HCT116 (cell line): ENCODE data around the gene MUC5B. TPM values are rescaled to one million over a fixed set of nuclear protein-coding genes. Genes with fewer than 3 reads are reported as not detected.

Experiments
- ATAC-seq: fragments of 200-7000 bp; cut with Tn5 transposase; 2 replicates; pipeline ENCODE4 v1.9.1; 2020; ENCODE audit warnings: mild to moderate bottlenecking, moderate library complexity
- BruUV-seq: library from RNA; stranded (reverse); fragments of 400-500 nt; replicated peaks from 2 replicates; lab custom pipeline; 2021; lab: Mats Ljungman, UMichigan
- CTCF ChIA-PET: fragments of 300-600 bp; sonication (Branson Sonifier 250); formaldehyde crosslinking; loops from one replicate; lab custom pipeline; 2021; ENCODE audit warnings: antibody characterized with exemption; lab: Charles Lee
- POLR2A ChIA-PET: fragments of 300-600, 350-600 bp; sonication (Branson Sonifier 250); formaldehyde crosslinking; loops from one replicate; lab custom pipeline; 2021; ENCODE audit warnings: antibody characterized with exemption; lab: Charles Lee
- RAD21 ChIA-PET, 2 experiments: fragments of 300-600 bp; sonication (Branson Sonifier 250); formaldehyde crosslinking; loops; one replicate each; lab custom pipeline; 2023; ENCODE audit warnings: low total read pairs in 2 of 2; ENCODE audit not compliant: uncharacterized antibody in 2 of 2, unreplicated experiment in 2 of 2, low non-redundant PET in 1 of 2; lab: Charles Lee
- DNase-seq: peaks from one replicate; pipeline ENCODE4 v3.0.0-alpha.2; 2010; ENCODE audit warnings: low read depth, low spot score
- H2AFZ ChIP-seq: fragments of 200-600 bp; shearing (Covaris generic), sonication (generic); 2 replicates; pipeline ENCODE4 v1.6.1; 2017; ENCODE audit warnings: low read depth, mixed run types, mixed read lengths, antibody characterized with exemption, low read length; ENCODE audit not compliant: poor library complexity, severe bottlenecking
- H3K27ac ChIP-seq: 2 replicates; pipeline ENCODE4 v1.5.1; 2012; ENCODE audit warnings: low read depth, low read length
- H3K27me3 ChIP-seq: fragments of 200-600 bp; sonication (generic); 2 replicates; pipeline ENCODE4 v1.6.1; 2016; ENCODE audit warnings: mixed run types, low read length, mixed read lengths; ENCODE audit not compliant: insufficient read depth
- H3K36me3 ChIP-seq, 2 experiments: fragments of 200-500 bp in 1 of 2; fragments of 200-600 bp in 1 of 2; sonication (Bioruptor generic) in 1 of 2; sonication (generic) in 1 of 2; 2 replicates each; pipeline versions ENCODE4 v1.5.1 to v1.6.1; 2014 to 2016; ENCODE audit warnings: low read length in 2 of 2, inconsistent platforms in 1 of 2, mixed read lengths in 1 of 2, mixed run types in 1 of 2; ENCODE audit not compliant: insufficient read depth in 2 of 2, control insufficient read depth in 1 of 2
- H3K4me1 ChIP-seq, 2 experiments: fragments of 200-600 bp in 1 of 2; sonication (generic) in 1 of 2; 2 replicates each; pipeline versions ENCODE4 v1.5.1 to v1.6.1; 2012 to 2017; ENCODE audit warnings: low read length in 2 of 2, inconsistent platforms in 1 of 2, mild to moderate bottlenecking in 1 of 2, mixed read lengths in 1 of 2, mixed run types in 1 of 2, moderate library complexity in 1 of 2; ENCODE audit not compliant: insufficient read depth in 2 of 2, control insufficient read depth in 1 of 2
- H3K4me2 ChIP-seq: fragments of 200-600 bp; sonication (generic); 2 replicates; pipeline ENCODE4 v1.6.1; 2017; ENCODE audit warnings: mixed run types, low read length, mixed read lengths
- H3K4me3 ChIP-seq, 2 experiments: fragments of 200-600 bp in 1 of 2; sonication (generic) in 1 of 2; replicated peaks in 1 of 2; 2 replicates each; pipeline ENCODE4 v1.5.1; 2011 to 2016; ENCODE audit warnings: low read length in 2 of 2, control low read depth in 1 of 2, low read depth in 1 of 2, mild to moderate bottlenecking in 1 of 2, mixed read lengths in 1 of 2, mixed run types in 1 of 2
- H3K79me2 ChIP-seq: fragments of 200-600 bp; sonication (generic); 2 replicates; pipeline ENCODE4 v1.6.1; 2017; ENCODE audit warnings: mild to moderate bottlenecking, mixed run types, low read length, moderate library complexity, mixed read lengths; ENCODE audit not compliant: insufficient read depth
- H3K9ac ChIP-seq: fragments of 200-600 bp; sonication (generic); 2 replicates; pipeline ENCODE4 v1.6.1; 2016; ENCODE audit warnings: low read length, mixed read lengths
- H3K9me2 ChIP-seq: fragments of 200-600 bp; sonication (generic), shearing (Covaris generic); 2 replicates; pipeline ENCODE4 v1.6.1; 2017; ENCODE audit warnings: mixed run types, mild to moderate bottlenecking, moderate library complexity; ENCODE audit not compliant: insufficient read depth
- H3K9me3 ChIP-seq, 2 experiments: fragments of 200-500 bp in 1 of 2; fragments of 200-600 bp in 1 of 2; sonication (Bioruptor generic) in 1 of 2; sonication (generic) in 1 of 2; 2 replicates each; pipeline ENCODE4 v1.6.1; 2014 to 2017; ENCODE audit warnings: low read length in 2 of 2, mixed read lengths in 2 of 2, inconsistent platforms in 1 of 2, low read depth in 1 of 2, mild to moderate bottlenecking in 1 of 2, mixed run types in 1 of 2, moderate library complexity in 1 of 2; ENCODE audit not compliant: control insufficient read depth in 1 of 2, insufficient read depth in 1 of 2
- H4K20me1 ChIP-seq: fragments of 200-600 bp; sonication (generic), shearing (Covaris generic); 2 replicates; pipeline ENCODE4 v1.6.1; 2017; ENCODE audit warnings: mixed run types, mild to moderate bottlenecking, moderate library complexity; ENCODE audit not compliant: insufficient read depth
- ATF3 ChIP-seq: IDR thresholded peaks from 2 replicates; pipeline ENCODE4 v1.6.1; 2012
- CEBPB ChIP-seq: IDR thresholded peaks from 2 replicates; pipeline ENCODE4 v1.6.1; 2012; ENCODE audit warnings: low read depth
- ELF1 ChIP-seq: IDR thresholded peaks from 2 replicates; pipeline ENCODE4 v1.6.1; 2012; ENCODE audit warnings: low read depth, borderline replicate concordance
- EZH2 ChIP-seq: fragments of 200-600 bp; sonication (generic); IDR thresholded peaks from 2 replicates; pipeline ENCODE4 v1.6.1; 2017; ENCODE audit warnings: antibody characterized with exemption, mixed run types
- EZH2phosphoT487 ChIP-seq: fragments of 200-600 bp; IDR thresholded peaks from 2 replicates; pipeline ENCODE4 v1.6.1; 2018; ENCODE audit warnings: antibody characterized with exemption, borderline replicate concordance
- MAX ChIP-seq: IDR thresholded peaks from 2 replicates; pipeline ENCODE4 v1.6.1; 2012
- REST ChIP-seq: IDR thresholded peaks from 2 replicates; pipeline ENCODE4 v1.6.1; 2012; ENCODE audit warnings: low read depth
- SIN3A ChIP-seq: IDR thresholded peaks from 2 replicates; pipeline ENCODE4 v1.6.1; 2012; ENCODE audit warnings: low read depth
- SP1 ChIP-seq: IDR thresholded peaks from 2 replicates; pipeline ENCODE4 v1.6.1; 2012; ENCODE audit warnings: low read depth
- SRF ChIP-seq: IDR thresholded peaks from 2 replicates; pipeline ENCODE4 v1.6.1; 2012; ENCODE audit warnings: low read depth
- YY1 ChIP-seq: IDR thresholded peaks from 2 replicates; pipeline ENCODE4 v1.6.1; 2011; ENCODE audit warnings: low read length, low read depth, moderate library complexity, mild to moderate bottlenecking; ENCODE audit not compliant: insufficient replicate concordance; ENCODE audit errors: extremely low read depth
- ZBTB33 ChIP-seq: IDR thresholded peaks from 2 replicates; pipeline ENCODE4 v1.6.1; 2011; ENCODE audit warnings: mild to moderate bottlenecking, low read length, moderate library complexity; ENCODE audit not compliant: insufficient replicate concordance; ENCODE audit errors: extremely low read depth
- intact Hi-C: fragments of 100-400 bp; cut with micrococcal nuclease; formaldehyde crosslinking; loops from 2 replicates; pipeline ENCODE4 v1.10.0; 2022
- total RNA-seq: library from RNA; stranded (reverse); gene quantifications from one replicate; pipeline ENCODE4 v1.2.1, GENCODE V29; 2021; ENCODE audit not compliant: unreplicated experiment

MUC5B gene
- total RNA-seq, 1 experiment from 2014 or later: 1.5 TPM

- no peak for DNase-seq
- intact Hi-C loops: no loop called here
- Histone ChIP-seq H3K36me3 (no peaks in the 10 kb centered on the region), H2AFZ (no peak overlapping the region), H3K9me3 (no peaks in the 10 kb centered on the region), H3K27ac (no peak overlapping the region), H3K9ac (no peak overlapping the region), H3K27me3 (no peaks in the 10 kb centered on the region), H3K4me3 (no peak overlapping the region), H3K4me2 (no peak overlapping the region), H3K79me2 (peaks cover 25% of the 10 kb centered on the region), H3K9me2 (no peaks in the 10 kb centered on the region), H3K4me1 (no peaks in the 10 kb centered on the region), H4K20me1 (no peaks in the 10 kb centered on the region)
- TF ChIP-seq SP1 (no peak), ZBTB33 (no peak), ELF1 (no peak), SRF (no peak), REST (no peak), YY1 (no peak), SIN3A (no peak), MAX (no peak), CEBPB (no peak), EZH2 (no peak), ATF3 (no peak), EZH2phosphoT487 (no peak)
- ChIA-PET RAD21 (no interaction called here), CTCF (no interaction called here), POLR2A (no interaction called here)
- BruUV-seq: no TSS peak
- ATAC-seq: no peak
Observed at GRCh38 chr11:1296287-1296686, 73.4 kb downstream of the MUC5B start.
